ENCODE measurements around the gene ADNP.

Gene ADNP

DNA sequence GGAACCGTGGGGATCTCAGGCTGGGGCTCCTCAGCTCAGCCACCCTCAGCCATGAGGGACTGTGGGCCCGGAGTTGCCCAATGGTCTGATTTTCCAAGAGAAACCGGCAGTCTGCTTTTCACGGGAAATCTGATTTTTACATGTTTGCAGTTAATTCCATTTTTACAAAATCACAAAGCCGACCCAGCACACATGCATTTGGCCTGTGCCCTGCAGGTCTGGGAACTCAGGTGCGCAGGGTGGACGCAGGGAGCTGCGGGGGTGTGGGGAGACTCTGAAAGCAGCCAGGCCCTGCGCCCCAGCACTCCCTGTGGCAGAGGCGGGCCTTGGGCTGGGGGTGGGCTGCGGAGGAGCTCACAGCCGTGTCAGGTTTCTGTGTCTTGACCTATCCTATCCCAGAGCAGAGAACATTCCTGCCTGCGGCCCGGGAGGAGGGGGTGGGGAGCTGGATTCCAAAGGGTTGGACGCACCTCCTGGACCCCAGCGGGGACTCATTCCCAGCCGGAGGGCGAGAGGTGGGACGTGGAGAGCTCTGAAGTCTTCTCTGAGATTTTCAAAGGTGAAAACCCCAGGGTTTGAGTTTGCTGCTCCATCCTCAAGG is 60.6 kb downstream of the ADNP start:
- TF ChIP-seq, protein P1, sequence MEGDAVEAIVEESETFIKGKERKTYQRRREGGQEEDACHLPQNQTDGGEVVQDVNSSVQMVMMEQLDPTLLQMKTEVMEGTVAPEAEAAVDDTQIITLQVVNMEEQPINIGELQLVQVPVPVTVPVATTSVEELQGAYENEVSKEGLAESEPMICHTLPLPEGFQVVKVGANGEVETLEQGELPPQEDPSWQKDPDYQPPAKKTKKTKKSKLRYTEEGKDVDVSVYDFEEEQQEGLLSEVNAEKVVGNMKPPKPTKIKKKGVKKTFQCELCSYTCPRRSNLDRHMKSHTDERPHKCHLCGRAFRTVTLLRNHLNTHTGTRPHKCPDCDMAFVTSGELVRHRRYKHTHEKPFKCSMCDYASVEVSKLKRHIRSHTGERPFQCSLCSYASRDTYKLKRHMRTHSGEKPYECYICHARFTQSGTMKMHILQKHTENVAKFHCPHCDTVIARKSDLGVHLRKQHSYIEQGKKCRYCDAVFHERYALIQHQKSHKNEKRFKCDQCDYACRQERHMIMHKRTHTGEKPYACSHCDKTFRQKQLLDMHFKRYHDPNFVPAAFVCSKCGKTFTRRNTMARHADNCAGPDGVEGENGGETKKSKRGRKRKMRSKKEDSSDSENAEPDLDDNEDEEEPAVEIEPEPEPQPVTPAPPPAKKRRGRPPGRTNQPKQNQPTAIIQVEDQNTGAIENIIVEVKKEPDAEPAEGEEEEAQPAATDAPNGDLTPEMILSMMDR (IDR thresholded peaks at IDR 0.05): no peak
- no peak overlapping the region for H3K27ac ChIP-seq
- H3K4me3 ChIP-seq: no peak overlapping the region
- DNase-seq (ENCODE audit: low spot score): no peak

DNA sequence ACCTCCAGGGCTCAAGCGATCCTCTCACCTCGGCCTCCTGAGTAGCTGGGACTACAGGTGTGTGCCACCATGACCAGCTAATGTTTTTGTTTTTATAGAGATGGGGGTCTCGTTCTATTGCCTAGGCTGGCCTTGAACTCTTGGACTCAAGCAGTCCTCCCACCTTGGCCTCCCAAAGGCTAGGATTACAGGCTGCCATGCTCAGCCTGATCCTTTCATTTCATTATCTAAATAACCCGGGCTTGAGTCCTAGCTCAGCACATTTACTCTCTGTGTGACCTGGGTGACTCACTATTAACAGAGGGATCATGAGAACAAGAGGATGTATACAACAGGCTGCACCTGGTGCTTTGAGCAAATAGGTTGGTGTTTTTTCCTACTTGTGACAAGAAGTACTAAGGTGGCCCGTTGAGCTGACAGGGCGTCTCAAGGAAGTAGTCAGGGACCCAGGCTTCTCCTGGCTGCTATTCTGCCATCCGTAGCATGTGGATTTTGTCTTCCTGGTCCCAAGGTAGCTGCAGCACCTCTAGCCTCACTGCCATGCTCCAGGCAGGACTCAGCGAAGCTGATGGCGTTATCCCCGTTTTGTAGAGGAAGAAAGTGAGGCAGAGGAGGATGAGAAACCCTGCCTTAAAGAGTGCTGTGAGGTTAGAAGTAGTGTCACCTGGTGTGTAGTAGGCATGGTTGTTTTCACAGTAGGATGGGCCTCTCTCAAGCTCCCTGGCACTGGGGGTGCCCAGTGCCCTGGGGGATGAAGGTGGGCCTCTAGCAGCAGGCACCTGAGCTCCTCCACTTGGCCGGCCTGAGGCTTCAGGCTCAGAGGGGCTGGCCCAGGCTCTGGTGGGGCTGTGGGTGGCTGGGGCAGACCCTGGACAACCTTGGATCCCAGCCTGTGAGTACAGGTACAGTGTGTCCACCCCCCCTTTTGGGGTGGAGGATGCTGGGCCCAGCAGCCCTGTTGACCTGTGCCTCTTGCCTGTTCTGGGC is 62.4 kb downstream of the ADNP start:
- TF ChIP-seq, protein P1 (IDR thresholded peaks at IDR 0.05): no peak
- Histone ChIP-seq H3K4me3 (no peak overlapping the region), H3K27ac (no peak overlapping the region)
- no peak for DNase-seq (ENCODE audit: low spot score)

DNA sequence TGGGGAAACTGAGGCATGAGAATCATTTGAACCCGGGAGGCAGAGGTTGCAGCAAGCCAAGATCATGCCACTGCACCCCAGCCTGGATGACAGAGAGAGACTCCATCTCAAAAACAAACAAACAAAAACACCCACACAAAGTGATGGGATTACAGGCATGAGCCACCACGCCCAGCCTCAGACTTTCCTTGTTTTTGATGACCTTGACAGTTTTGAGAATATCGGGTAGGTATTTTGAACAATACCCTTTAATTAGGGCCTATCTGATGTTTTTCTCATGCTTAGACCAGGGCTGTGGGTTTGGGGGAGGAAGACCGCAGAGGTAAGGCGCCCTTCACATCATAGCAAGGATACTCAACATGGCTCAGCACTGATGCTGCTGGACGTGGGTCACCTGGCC is 63.4 kb downstream of the ADNP start:
- Histone ChIP-seq H3K27ac (no peak overlapping the region), H3K4me3 (no peak overlapping the region)
- no peak for DNase-seq (ENCODE audit: low spot score)
- TF ChIP-seq, protein P1 (IDR thresholded peaks at IDR 0.05): no peak

DNA sequence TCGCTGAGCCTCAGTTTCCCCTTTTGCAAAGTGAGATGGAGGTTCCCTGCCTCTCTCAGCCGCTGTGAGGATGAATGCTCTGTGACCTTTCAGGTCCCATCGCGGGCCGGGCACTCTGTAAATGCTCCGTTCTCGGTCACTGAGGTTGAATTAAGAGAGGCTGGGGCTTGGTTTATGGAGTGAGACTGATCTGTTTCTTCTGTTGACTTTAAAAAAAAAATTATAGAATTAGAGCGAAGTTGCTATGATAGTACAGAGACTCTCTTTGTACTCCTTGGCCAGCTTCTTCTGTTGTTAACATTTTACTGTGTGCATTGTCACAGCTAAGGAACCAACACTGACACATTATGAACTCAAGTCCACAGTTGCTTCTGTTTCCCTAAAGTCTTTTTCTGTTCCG is 64.4 kb downstream of the ADNP start:
- no peak overlapping the region for H3K4me3 ChIP-seq

DNA sequence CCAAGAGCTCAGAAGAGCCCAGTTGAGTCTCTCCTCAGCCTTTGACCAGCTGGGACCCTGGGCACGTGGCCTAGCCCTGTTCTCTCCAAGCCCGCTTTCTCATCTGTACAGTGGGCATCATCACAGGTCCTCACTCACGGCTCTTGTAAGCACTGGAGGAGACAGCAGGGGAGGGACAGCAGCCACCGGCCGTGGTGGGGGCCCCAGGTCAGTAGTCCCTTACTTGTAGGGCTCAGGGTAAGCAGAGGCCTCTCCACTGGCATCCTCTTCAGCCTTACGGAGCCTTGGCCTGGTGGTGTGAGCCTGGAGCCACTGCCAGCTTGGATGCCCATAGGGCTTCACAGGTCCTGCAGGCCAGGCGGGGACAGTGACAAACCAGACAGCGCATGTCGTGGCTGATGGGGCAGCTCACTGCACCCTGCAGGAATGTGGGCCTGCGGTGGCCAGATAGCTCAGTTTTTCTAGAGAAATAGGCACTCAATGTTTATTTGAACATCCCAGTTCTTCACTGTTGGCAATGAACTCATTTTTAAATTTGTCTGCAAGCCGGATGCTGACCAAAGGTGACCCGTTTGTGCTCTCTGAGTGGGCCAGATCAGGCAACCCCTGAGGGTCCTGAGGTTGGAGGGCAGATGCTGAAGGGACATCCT is 65.1 kb downstream of the ADNP start:
- TF ChIP-seq, protein P1 (IDR thresholded peaks at IDR 0.05): no peak
- H3K27ac ChIP-seq: no peak overlapping the region
- no peak overlapping the region for H3K4me3 ChIP-seq
- no peak for DNase-seq (ENCODE audit: low spot score)

More for the DNA sequence above, 64.4 kb downstream of the ADNP start:
- H3K27ac ChIP-seq: no peak overlapping the region
- TF ChIP-seq, protein P1 (IDR thresholded peaks at IDR 0.05): no peak
- DNase-seq (ENCODE audit: low spot score): no peak

DNA sequence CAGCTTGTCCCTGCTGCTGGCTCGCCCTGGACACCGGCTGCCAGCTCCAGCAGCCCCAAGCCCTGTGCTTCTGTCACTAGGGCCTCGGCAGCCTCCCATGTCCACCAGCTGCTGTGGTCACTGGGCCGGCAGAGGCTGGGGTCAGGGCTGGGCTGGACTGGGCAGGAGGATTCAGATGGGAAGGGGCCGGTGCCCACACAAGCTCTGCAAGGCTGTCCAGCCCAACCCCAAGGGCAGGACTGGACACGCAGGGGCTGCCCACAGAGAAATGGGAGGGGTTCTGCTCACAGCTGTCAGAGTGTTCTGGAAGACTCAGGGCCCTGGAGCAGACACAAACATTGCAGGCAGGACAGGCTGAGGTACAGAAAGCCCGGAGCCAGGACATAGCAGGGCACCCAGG is 65.6 kb downstream of the ADNP start:
- TF ChIP-seq, protein P1 (IDR thresholded peaks at IDR 0.05): no peak
- Histone ChIP-seq H3K27ac (no peak overlapping the region), H3K4me3 (no peak overlapping the region)
- no peak for DNase-seq (ENCODE audit: low spot score)

Measured in coronary artery (tissue), 2 donors.